Astrocyte of the hippocampus (primary cell): ENCODE results near the gene HOXD10.

Experiments used
- DNase-seq: peaks from one replicate; pipeline ENCODE4 v3.0.0; 2011; ENCODE audit warnings: low read depth, low spot score

HOXD10 gene

DNA sequence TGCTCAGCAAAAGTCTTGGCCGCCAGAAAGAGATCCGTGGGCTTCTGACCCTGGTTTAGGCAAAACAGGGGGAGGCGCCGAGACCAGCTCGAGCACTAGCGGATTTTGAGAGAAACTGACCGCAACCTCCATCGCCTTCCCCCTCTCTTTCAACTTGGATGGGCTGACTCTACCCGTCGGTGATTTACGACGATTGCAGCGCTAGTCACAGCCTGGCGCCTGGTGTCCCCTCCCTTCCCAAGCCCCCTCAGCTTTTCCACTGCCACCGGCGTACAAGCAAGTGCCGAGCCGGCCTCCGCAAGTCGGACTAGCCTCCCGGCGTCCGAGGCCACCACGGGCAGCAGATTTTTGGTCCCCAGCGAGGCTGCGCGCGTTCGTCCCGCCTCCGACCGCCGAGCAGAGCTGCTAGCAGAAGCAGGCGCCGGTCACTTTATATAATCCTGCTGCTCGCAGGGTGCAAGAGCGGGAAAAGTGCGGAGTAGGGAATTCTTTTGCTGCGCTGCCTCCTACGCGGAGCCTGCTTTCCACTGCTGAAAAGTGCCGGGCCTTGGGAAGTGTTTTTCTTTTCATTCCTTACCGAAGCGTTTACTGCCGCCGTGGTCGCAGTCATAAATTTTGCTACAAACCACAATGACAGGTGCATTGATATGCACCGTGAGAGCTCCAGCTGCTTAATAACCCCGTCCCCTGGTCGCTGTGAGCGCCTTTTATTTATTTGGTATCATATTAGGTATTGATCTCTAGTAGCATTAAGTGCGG is 48.2 kb downstream of the HOXD10 start:
- DNase-seq = no peak

DNA sequence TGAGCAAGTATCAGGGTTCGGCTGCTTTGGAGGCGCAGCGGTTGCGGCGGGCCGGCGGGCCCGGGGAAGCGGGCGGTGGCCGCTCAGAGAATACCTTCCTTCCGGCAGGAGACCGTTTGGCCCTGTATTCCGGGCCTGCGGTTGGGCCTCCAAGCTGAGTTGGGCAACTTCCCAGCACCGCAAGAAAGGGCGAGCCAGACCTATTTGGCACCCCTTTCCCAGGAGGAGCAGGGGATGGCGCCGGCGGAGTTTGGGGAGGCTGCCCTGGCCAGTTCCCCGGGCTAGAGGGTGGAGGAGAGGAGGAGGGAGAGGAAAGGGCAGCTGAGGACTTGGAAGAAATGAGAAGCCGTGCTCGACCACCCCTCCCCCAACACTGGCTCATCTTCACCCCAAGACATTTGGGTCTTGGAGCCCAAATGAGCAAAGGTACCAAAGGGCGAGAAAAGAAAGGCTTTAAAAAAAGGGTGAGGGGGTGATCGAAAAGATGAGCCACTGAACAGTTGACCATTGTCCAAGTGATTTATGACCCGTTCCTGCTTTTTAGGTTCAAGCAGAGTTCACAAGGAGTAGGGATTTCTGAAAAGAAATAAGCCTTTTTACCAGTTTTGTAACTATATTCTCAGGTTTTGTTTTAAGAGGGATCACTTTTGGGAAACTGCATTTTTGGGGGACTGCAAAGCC is 48.9 kb downstream of the HOXD10 start:
- no peak for DNase-seq

DNA sequence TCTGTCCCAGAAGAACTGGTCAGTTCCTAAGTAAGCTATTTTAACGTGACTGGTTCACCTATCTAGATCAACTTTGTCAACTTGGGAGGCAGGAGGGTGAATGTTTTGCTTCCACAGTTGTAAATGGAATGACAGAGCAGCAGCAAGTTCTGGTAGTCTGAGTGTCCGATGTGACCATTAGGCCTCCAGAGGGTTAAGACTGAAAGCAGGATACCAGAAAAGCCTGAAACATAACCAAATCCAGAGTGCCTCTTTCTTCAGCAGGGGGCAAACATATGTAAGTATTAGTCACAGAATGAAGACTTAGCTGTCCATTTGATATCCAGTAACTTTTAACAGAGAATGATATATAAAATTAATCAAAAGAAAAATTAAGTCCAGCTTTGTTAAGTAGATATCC is 49.7 kb downstream of the HOXD10 start:
- no peak for DNase-seq

DNA sequence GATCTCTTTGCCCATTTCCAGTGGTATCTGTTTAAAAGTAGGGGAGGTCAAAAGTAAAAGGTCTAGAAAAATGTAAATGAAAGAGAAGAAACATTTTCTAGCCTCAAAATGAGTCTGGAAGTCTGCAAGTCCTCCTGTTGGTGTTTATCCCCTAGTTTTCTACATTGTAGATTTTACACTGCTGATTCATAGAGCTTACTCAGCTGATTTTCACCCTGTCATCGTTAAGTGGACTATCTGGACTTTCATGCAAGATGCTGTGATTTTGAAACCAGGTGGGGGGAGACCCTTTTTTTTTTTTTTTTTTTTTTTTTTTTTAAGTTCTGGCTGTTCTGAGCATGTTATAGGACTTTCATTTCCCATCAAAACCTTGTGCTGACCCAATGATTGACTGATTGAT is 50.8 kb downstream of the HOXD10 start:
- DNase-seq = no peak

DNA sequence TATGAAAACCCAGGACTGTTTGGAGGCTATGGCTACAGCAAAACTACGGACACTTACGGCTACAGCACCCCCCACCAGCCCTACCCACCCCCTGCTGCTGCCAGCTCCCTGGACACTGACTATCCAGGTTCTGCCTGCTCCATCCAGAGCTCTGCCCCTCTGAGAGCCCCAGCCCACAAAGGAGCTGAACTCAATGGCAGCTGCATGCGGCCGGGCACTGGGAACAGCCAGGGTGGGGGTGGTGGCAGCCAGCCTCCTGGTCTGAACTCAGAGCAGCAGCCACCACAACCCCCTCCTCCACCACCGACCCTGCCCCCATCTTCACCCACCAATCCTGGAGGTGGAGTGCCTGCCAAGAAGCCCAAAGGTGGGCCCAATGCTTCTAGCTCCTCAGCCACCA is 52.6 kb downstream of the HOXD10 start:
- no peak for DNase-seq
